Transverse colon (tissue), 4 donors: ENCODE results near the gene ZC3H4.

Experiments used
- EP300 ChIP-seq: sonication (generic); formaldehyde crosslinking; IDR thresholded peaks from one replicate; pipeline ENCODE4 v1.6.1; 2017; ENCODE audit warnings: antibody characterized with exemption, low read depth
- POLR2A ChIP-seq: fragments of 450-650 bp; IDR thresholded peaks from one replicate; pipeline ENCODE4 v1.6.1; 2016; ENCODE audit warnings: antibody characterized with exemption, mild to moderate bottlenecking, moderate library complexity
- POLR2AphosphoS5 ChIP-seq, 3 donors: sonication (generic); formaldehyde crosslinking; IDR thresholded peaks; one replicate each; pipeline ENCODE4 v1.6.1; 2016; ENCODE audit warnings: antibody characterized with exemption in 3 of 3
- TF ChIP-seq, protein P1 (sequence below), 5 experiments: fragments of 200-600 bp in 3 of 5; fragments of 450-650 bp in 2 of 5; sonication (generic) in 3 of 5; IDR thresholded peaks; 1 replicate in 2 of 5; 2 replicates in 3 of 5; pipeline ENCODE4 v1.5.1; 2016 to 2017; ENCODE audit warnings: antibody characterized with exemption in 5 of 5, inconsistent platforms in 3 of 5, mild to moderate bottlenecking in 2 of 5, moderate library complexity in 1 of 5

DNA sequence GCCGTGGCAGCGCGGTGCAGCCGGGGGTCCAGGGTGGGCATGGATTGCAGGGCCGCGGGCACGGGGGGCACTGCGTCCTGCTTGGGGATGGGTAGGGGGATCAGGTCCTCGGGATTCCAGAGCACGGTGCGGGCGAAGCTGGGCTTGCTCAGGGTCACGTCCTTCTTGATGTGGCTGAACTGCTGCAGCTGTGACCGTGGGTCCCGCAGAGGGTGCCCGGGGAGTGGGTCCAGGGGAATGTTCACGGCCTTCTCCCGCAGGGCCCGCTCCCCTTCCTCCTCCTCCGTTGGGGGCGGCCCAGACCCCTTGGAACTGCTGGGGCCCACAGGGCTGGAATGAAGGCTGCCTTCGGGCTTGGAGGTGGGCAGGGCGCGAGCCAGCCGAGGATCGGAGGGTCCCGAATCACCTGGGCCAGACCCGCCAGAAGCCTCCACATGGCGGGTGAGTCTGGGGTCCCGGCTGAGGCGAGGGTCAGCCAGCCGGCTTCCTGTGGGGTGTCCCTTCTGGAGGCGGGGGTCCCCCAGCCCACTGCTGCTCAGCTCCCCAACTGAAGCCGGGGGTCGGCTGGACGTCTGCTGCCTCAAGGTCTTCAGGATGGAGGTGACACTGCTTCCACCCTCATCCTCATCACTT is 46.2 kb downstream of the ZC3H4 start:
- TF ChIP-seq POLR2A (no peak), POLR2AphosphoS5 (IDR thresholded peaks at IDR 0.05) (no peak), EP300 (no peak)
- TF ChIP-seq, protein P1, sequence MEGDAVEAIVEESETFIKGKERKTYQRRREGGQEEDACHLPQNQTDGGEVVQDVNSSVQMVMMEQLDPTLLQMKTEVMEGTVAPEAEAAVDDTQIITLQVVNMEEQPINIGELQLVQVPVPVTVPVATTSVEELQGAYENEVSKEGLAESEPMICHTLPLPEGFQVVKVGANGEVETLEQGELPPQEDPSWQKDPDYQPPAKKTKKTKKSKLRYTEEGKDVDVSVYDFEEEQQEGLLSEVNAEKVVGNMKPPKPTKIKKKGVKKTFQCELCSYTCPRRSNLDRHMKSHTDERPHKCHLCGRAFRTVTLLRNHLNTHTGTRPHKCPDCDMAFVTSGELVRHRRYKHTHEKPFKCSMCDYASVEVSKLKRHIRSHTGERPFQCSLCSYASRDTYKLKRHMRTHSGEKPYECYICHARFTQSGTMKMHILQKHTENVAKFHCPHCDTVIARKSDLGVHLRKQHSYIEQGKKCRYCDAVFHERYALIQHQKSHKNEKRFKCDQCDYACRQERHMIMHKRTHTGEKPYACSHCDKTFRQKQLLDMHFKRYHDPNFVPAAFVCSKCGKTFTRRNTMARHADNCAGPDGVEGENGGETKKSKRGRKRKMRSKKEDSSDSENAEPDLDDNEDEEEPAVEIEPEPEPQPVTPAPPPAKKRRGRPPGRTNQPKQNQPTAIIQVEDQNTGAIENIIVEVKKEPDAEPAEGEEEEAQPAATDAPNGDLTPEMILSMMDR (IDR thresholded peaks at IDR 0.05): no peak
